GM21528 (cell line): ENCODE data around the gene GRIP2.

Experiments
- ATAC-seq: cut with Tn5 transposase; IDR thresholded peaks from one replicate; pipeline ENCODE4 v1.9.1; 2021; ENCODE audit warnings: mild to moderate bottlenecking, moderate library complexity; ENCODE audit not compliant: unreplicated experiment, low FRiP score

The GRIP2 gene

GRCh38 chr3:14541646-14542045 lies 1.5 kb upstream of the GRIP2 start:
- no peak for ATAC-seq

GRCh38 chr3:14540821-14541385 lies 761 bp upstream of the GRIP2 start:
- ATAC-seq, result no peak

GRCh38 chr3:14539384-14539741 lies 779 bp downstream of the GRIP2 start:
- no peak for ATAC-seq

- no peak for ATAC-seq
Observed at GRCh38 chr3:14538451-14539088, 1.6 kb downstream of the GRIP2 start.

GRCh38 chr3:14537590-14538450 lies 2.3 kb downstream of the GRIP2 start:
- no peak for ATAC-seq

GRCh38 chr3:14536837-14537589 lies 3.1 kb downstream of the GRIP2 start:
- ATAC-seq, result no peak

GRCh38 chr3:14536055-14536815 lies 3.9 kb downstream of the GRIP2 start:
- no peak for ATAC-seq

GRCh38 chr3:14535616-14536015 lies 4.5 kb downstream of the GRIP2 start:
- ATAC-seq, result no peak

GRCh38 chr3:14534516-14535191 lies 5.5 kb downstream of the GRIP2 start:
- ATAC-seq, result no peak

GRCh38 chr3:14533457-14533958 lies 6.6 kb downstream of the GRIP2 start:
- no peak for ATAC-seq

- no peak for ATAC-seq
Observed at GRCh38 chr3:14532691-14533456, 7.3 kb downstream of the GRIP2 start.

- ATAC-seq, result no peak
Observed at GRCh38 chr3:14531856-14532395, 8.2 kb downstream of the GRIP2 start.

GRCh38 chr3:14528081-14528480 lies 12.1 kb downstream of the GRIP2 start:
- no peak for ATAC-seq

GRCh38 chr3:14525685-14526631 lies 14.2 kb downstream of the GRIP2 start:
- no peak for ATAC-seq

- no peak for ATAC-seq
Observed at GRCh38 chr3:14524920-14525660, 15.1 kb downstream of the GRIP2 start.

- no peak for ATAC-seq
Observed at GRCh38 chr3:14524311-14524711, 15.8 kb downstream of the GRIP2 start.

GRCh38 chr3:14523792-14524191 lies 16.4 kb downstream of the GRIP2 start:
- no peak for ATAC-seq
